GM20000 (cell line): ENCODE measurements around the gene ACD.
"Not testable (repeated sequence)": the region's sequence is repeated elsewhere in the genome, so short reads cannot be mapped to it uniquely, and the experiment has no call there.

Experiments used
- DNase-seq: peaks from one replicate; pipeline ENCODE4 v3.0.0; 2012; ENCODE audit warnings: low spot score
- TF ChIP-seq, protein P1 (sequence below): IDR thresholded peaks from 2 replicates; pipeline ENCODE4 v1.5.1; 2012; ENCODE audit warnings: mild to moderate bottlenecking, control low read depth; ENCODE audit errors: extremely low read depth, missing control alignments

The ACD gene

DNA sequence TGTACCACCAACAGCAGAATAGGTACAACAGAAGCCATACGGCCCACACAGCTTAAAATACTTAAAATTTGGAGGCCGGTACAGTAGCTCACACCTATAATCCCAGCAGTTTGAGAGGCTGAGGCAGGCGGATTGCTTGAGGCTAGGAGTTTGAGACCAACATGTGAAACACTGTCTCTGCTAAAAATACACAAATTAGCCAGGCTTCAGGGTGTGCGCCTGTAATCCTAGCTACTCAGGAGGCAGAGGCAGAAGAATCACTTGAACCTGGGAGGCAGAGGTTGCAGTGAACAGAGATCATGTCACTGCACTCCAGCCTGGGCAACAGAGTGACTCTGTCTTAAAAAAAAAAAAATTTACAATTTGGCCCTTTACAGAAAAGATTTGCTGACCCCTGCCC, 42.1 kb upstream of the ACD start:
- no peak for DNase-seq

GRCh38 chr16:67701420-67701819, 41.4 kb upstream of the ACD start:
- TF ChIP-seq, protein P1, sequence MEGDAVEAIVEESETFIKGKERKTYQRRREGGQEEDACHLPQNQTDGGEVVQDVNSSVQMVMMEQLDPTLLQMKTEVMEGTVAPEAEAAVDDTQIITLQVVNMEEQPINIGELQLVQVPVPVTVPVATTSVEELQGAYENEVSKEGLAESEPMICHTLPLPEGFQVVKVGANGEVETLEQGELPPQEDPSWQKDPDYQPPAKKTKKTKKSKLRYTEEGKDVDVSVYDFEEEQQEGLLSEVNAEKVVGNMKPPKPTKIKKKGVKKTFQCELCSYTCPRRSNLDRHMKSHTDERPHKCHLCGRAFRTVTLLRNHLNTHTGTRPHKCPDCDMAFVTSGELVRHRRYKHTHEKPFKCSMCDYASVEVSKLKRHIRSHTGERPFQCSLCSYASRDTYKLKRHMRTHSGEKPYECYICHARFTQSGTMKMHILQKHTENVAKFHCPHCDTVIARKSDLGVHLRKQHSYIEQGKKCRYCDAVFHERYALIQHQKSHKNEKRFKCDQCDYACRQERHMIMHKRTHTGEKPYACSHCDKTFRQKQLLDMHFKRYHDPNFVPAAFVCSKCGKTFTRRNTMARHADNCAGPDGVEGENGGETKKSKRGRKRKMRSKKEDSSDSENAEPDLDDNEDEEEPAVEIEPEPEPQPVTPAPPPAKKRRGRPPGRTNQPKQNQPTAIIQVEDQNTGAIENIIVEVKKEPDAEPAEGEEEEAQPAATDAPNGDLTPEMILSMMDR = no peak
- no peak for DNase-seq

More for the DNA sequence above, 42.1 kb upstream of the ACD start:
- TF ChIP-seq, protein P1 = no peak

- TF ChIP-seq, protein P1 = no peak
- no peak for DNase-seq
Measured at GRCh38 chr16:67699265-67699664, 39.2 kb upstream of the ACD start.

GRCh38 chr16:67697422-67698185, 37.5 kb upstream of the ACD start:
- TF ChIP-seq, protein P1 = no peak
- no peak for DNase-seq

GRCh38 chr16:67694611-67695010, 34.6 kb upstream of the ACD start:
- DNase-seq = no peak
- TF ChIP-seq, protein P1 = no peak

DNA sequence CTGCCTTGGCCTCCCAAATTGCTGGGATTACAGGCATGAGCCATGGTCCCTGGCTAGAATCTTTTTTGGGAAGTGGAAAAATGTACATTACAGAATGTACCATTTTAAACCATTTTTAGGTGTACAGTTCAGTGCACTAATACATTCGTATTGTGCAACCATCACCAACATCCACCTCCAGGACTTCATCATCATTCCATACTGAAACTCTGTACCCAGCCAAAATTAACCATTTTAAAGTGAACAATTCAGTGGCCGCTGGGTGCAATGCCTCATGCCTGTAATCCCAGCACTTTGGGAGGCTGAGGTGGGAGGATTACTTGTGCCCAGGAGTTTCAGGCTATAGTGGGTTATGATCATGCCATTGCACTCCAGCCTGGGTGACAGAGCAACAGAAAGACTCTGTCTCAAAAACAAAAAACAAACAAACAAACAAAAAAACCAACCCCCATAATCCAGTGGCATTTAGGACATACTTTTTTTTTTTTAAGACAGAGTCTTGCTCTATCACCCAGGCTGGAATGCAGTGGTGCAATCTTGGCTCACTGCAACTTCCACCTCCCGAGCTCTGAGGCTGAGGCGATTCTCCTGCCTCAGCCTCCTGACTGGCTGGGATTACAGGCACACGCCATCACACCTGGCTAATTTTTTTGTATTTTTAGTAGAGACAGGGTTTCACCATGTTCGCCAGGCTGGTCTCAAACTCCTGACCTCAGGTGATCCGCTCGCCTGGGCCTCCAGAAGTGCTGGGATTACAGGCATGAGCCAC, 33.6 kb upstream of the ACD start:
- DNase-seq = not testable (repeated sequence)

GRCh38 chr16:67685388-67686112, 25.5 kb upstream of the ACD start:
- TF ChIP-seq, protein P1 = no peak
- no peak for DNase-seq
